Astrocyte (in vitro differentiated cells and primary cell): ENCODE measurements around the gene PYGO2. TPM values are rescaled to one million over a fixed set of nuclear protein-coding genes. Genes with fewer than 3 reads are reported as not detected.
A peak's percentile ranks its signal among the peaks of the same experiment; 100 is the strongest.

Source experiments
- DNase-seq: peaks from one replicate; pipeline ENCODE4 v3.0.0-alpha.2; 2010; ENCODE audit warnings: low read depth
- FAIRE-seq: peaks from 2 replicates; lab custom pipeline; 2011; peaks lifted over from hg19 to GRCh38; lab: Jason Lieb, UNC
- H2AFZ ChIP-seq: 2 replicates; pipeline ENCODE4 v1.6.0; 2012; ENCODE audit warnings: low read depth, low read length, inconsistent platforms
- H3K27ac ChIP-seq: 2 replicates; pipeline ENCODE4 v1.5.1; 2011; ENCODE audit warnings: low read depth, low read length, inconsistent platforms
- H3K27me3 ChIP-seq: 2 replicates; pipeline ENCODE4 v1.6.0; 2011; ENCODE audit warnings: low read length, inconsistent platforms; ENCODE audit not compliant: insufficient read depth
- H3K36me3 ChIP-seq: 2 replicates; pipeline ENCODE4 v1.5.1; 2011; ENCODE audit warnings: low read length, inconsistent platforms; ENCODE audit not compliant: insufficient read depth
- H3K4me1 ChIP-seq: 2 replicates; pipeline ENCODE4 v1.5.1; 2011; ENCODE audit warnings: low read length, inconsistent platforms; ENCODE audit not compliant: insufficient read depth
- H3K4me2 ChIP-seq: 2 replicates; pipeline ENCODE4 v1.6.0; 2012; ENCODE audit warnings: low read length, inconsistent platforms
- H3K4me3 ChIP-seq: 2 replicates; pipeline ENCODE4 v1.5.1; 2011; ENCODE audit warnings: low read depth, mild to moderate bottlenecking, low read length, inconsistent platforms; ENCODE audit not compliant: insufficient read depth
- H3K79me2 ChIP-seq: 2 replicates; pipeline ENCODE4 v1.6.0; 2012; ENCODE audit warnings: mild to moderate bottlenecking, low read length, inconsistent platforms; ENCODE audit not compliant: insufficient read depth
- H3K9ac ChIP-seq: 2 replicates; pipeline ENCODE4 v1.6.0; 2012; ENCODE audit warnings: mild to moderate bottlenecking, low read length, inconsistent platforms
- H3K9me3 ChIP-seq: 2 replicates; pipeline ENCODE4 v1.5.1; 2012; ENCODE audit warnings: low read depth, mild to moderate bottlenecking, low read length, inconsistent platforms; ENCODE audit not compliant: insufficient read depth
- H4K20me1 ChIP-seq: 2 replicates; pipeline ENCODE4 v1.6.0; 2012; ENCODE audit warnings: low read length, inconsistent platforms; ENCODE audit not compliant: insufficient read depth
- H3K27ac Mint-ChIP-seq: one replicate; pipeline ENCODE4 v1.8.0; 2021; ENCODE audit warnings: mild to moderate bottlenecking, mixed read lengths; ENCODE audit not compliant: unreplicated experiment
- H3K27me3 Mint-ChIP-seq: one replicate; pipeline ENCODE4 v1.8.0; 2021; ENCODE audit warnings: low read depth, mixed read lengths; ENCODE audit not compliant: unreplicated experiment
- H3K36me3 Mint-ChIP-seq: one replicate; pipeline ENCODE4 v1.8.0; 2021; ENCODE audit warnings: low read depth, mixed read lengths; ENCODE audit not compliant: unreplicated experiment
- H3K4me1 Mint-ChIP-seq: one replicate; pipeline ENCODE4 v1.8.0; 2021; ENCODE audit warnings: low read depth, mixed read lengths; ENCODE audit not compliant: unreplicated experiment
- H3K4me3 Mint-ChIP-seq: one replicate; pipeline ENCODE4 v1.8.0; 2021; ENCODE audit warnings: mild to moderate bottlenecking, moderate library complexity, mixed read lengths; ENCODE audit not compliant: unreplicated experiment
- H3K9me3 Mint-ChIP-seq: one replicate; pipeline ENCODE4 v1.8.0; 2021; ENCODE audit warnings: mild to moderate bottlenecking, mixed read lengths; ENCODE audit not compliant: unreplicated experiment
- EZH2 ChIP-seq: IDR thresholded peaks from 2 replicates; pipeline ENCODE4 v1.6.1; 2012; ENCODE audit warnings: mild to moderate bottlenecking, low read length, inconsistent platforms; ENCODE audit not compliant: insufficient read depth
- total RNA-seq: library from RNA; stranded (reverse); gene quantifications from 2 replicates; pipeline ENCODE4 v1.2.1, GENCODE V29; 2021
- TF ChIP-seq, protein P1 (sequence below): IDR thresholded peaks from 2 replicates; pipeline ENCODE4 v1.5.1; 2011; ENCODE audit warnings: low read depth, mild to moderate bottlenecking, inconsistent platforms, low read length, moderate library complexity; ENCODE audit not compliant: insufficient read depth

PYGO2 gene
- total RNA-seq, 1 donor from 2014 or later = 21.8 TPM

- TF ChIP-seq EZH2 = no peak
- TF ChIP-seq, protein P1, sequence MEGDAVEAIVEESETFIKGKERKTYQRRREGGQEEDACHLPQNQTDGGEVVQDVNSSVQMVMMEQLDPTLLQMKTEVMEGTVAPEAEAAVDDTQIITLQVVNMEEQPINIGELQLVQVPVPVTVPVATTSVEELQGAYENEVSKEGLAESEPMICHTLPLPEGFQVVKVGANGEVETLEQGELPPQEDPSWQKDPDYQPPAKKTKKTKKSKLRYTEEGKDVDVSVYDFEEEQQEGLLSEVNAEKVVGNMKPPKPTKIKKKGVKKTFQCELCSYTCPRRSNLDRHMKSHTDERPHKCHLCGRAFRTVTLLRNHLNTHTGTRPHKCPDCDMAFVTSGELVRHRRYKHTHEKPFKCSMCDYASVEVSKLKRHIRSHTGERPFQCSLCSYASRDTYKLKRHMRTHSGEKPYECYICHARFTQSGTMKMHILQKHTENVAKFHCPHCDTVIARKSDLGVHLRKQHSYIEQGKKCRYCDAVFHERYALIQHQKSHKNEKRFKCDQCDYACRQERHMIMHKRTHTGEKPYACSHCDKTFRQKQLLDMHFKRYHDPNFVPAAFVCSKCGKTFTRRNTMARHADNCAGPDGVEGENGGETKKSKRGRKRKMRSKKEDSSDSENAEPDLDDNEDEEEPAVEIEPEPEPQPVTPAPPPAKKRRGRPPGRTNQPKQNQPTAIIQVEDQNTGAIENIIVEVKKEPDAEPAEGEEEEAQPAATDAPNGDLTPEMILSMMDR = no peak
- Histone ChIP-seq H3K79me2 (peaks cover 37% of the 10 kb centered on the region), H3K9ac (peak overlapping the region; percentile 91), H3K27ac (no peak overlapping the region), H3K9me3 (no peaks in the 10 kb centered on the region), H4K20me1 (peaks cover 26% of the 10 kb centered on the region), H3K4me3 (peak overlapping the region; percentile 75), H2AFZ (no peak overlapping the region), H3K27me3 (no peaks in the 10 kb centered on the region), H3K36me3 (peaks cover 21% of the 10 kb centered on the region), H3K4me1 (peaks cover 35% of the 10 kb centered on the region), H3K4me2 (peak overlapping the region; percentile 87)
- Mint-ChIP-seq H3K4me3 (peak overlapping the region; percentile 92), H3K27ac (peak overlapping the region; percentile 41), H3K27me3 (no peaks in the 10 kb centered on the region), H3K9me3 (no peaks in the 10 kb centered on the region), H3K4me1 (peaks cover 27% of the 10 kb centered on the region), H3K36me3 (peaks cover 17% of the 10 kb centered on the region)
- DNase-seq (no peak), FAIRE-seq (no peak)
These were observed 991 bp downstream of the PYGO2 start for GRCh38 chr1:154960446-154961136.

GRCh38 chr1:154959426-154959780, 2.2 kb downstream of the PYGO2 start:
- H3K27ac Mint-ChIP-seq = no peak overlapping the region
- Histone ChIP-seq H2AFZ (no peak overlapping the region), H3K4me3 (no peak overlapping the region)

More at GRCh38 chr1:154959426-154959780, 2.2 kb downstream of the PYGO2 start:
- peaks cover 32% of the 10 kb centered on the region for H3K4me1 Mint-ChIP-seq
- H3K79me2 ChIP-seq = peaks cover 33% of the 10 kb centered on the region
- peaks cover 21% of the 10 kb centered on the region for H4K20me1 ChIP-seq
- H3K27me3 Mint-ChIP-seq = no peaks in the 10 kb centered on the region
- peaks cover 11% of the 10 kb centered on the region for H3K36me3 ChIP-seq
- no peaks in the 10 kb centered on the region for H3K27me3 ChIP-seq
- H3K27ac ChIP-seq = no peak overlapping the region
- H3K4me3 Mint-ChIP-seq = peak overlapping the region; percentile 60
- FAIRE-seq = no peak
- TF ChIP-seq EZH2 = no peak
- TF ChIP-seq, protein P1 = no peak
- peaks cover 46% of the 10 kb centered on the region for H3K4me1 ChIP-seq
- no peaks in the 10 kb centered on the region for H3K9me3 Mint-ChIP-seq
- no peak for DNase-seq
- no peaks in the 10 kb centered on the region for H3K9me3 ChIP-seq
- H3K9ac ChIP-seq = no peak overlapping the region
- peaks cover 11% of the 10 kb centered on the region for H3K36me3 Mint-ChIP-seq
- no peak overlapping the region for H3K4me2 ChIP-seq
